ENCODE results near the gene SCN10A.

SCN10A gene

DNA sequence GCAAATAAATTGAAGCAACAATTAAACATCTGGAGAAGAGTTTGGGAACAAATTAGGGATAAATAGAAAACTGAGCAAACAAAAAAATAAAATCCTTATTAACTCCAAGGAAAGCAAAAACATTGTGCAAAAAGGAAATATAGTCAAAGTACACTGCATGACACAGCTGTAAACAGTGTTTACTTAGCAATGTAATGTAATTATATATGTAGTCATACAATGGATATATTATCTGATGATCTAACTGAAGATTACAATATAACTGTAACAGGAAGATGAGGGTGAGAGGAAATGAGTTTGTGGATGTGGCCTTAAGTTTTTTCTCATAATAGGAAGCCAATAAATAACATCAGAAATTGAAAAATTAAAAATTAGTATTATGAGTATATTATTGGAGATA is 42.5 kb downstream of the SCN10A start:
- DNase-seq, result no peak

DNA sequence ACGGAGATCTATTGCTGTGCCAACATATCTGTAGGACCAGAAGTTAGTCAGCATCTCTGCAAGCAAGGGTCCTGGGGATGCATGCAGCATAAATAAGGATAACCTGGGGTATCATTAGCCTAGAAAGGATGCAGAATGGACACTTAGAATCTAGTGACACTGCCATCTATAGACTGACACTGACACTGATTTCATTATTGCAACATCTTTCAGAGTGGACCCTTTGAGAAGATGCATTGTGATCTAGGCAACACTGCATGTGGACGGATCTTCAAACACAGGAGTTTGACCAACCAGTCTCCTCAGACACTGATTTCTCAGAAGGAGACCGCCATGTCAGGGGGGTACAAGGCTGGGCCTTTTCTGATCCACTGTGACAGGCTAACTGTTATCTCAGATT is 52.4 kb downstream of the SCN10A start:
- DNase-seq, result no peak

- DNase-seq, result no peak
These were observed 57.5 kb downstream of the SCN10A start for GRCh38 chr3:38758557-38758956.

- no peak for DNase-seq
These were observed 58.3 kb downstream of the SCN10A start for GRCh38 chr3:38757721-38758120.

GRCh38 chr3:38756892-38757291 is 59.1 kb downstream of the SCN10A start:
- DNase-seq, result no peak

DNA sequence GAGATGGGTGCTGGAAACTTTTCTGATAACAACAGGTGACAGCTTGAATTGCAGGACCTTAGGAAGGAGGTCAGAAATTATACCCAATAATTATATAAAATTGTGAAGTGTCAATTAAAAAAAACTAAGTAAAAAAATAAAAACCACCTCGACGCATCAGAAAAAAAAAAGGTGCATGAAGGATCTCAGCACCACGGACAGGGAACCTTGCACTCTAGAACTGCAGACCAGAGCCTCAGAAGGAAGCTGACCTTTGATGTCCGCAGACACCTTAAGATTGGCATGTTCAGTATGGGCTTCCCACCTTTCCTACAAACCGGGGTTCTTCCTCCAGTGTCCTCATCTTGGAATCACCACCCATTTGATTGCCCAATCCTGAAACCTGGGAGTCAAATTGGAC is 60.9 kb downstream of the SCN10A start:
- DNase-seq, result peak; percentile 4

- no peak for DNase-seq
These were observed 69.4 kb downstream of the SCN10A start for GRCh38 chr3:38746641-38747040.

GRCh38 chr3:38743043-38743442 is 73.0 kb downstream of the SCN10A start:
- DNase-seq, result no peak

- DNase-seq, result no peak
These were observed 73.5 kb downstream of the SCN10A start for GRCh38 chr3:38742550-38742949.

DNA sequence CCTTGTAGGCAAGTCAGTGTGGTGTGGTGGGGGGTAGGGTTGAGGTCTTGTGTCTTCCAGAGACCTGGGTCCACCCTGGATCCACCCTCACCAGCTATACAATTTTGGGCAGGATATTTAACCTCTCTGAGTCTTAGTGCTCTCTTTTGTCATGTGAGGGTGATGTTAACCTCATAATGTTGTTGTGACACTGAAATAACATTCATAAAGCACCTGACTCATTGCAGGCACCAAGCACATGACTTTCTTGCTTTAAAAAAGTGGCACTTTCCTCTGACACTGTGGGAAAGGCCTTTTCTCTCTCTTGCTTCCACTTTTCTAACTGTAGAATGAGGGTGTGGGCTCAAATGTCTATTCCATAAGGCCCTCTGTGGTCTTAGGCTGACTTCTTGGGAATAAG is 75.5 kb downstream of the SCN10A start:
- DNase-seq, result no peak

- DNase-seq, result no peak
These were observed 76.1 kb downstream of the SCN10A start for GRCh38 chr3:38739931-38740330.

DNA sequence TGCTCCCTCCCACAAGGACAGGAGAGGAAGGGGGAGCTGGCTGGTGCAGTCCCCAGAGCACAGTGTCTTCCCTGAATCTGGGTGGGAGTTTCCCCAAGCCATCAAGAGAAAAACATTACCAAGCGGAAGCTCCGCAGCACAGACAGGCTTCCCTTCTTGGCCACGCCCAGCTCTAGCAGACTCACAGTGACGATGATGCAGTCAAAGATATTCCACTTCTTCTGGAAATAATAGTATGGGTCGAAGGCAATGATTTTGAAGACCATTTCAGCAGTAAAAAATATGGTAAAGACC is 76.7 kb downstream of the SCN10A start:
- no peak for DNase-seq

DNA sequence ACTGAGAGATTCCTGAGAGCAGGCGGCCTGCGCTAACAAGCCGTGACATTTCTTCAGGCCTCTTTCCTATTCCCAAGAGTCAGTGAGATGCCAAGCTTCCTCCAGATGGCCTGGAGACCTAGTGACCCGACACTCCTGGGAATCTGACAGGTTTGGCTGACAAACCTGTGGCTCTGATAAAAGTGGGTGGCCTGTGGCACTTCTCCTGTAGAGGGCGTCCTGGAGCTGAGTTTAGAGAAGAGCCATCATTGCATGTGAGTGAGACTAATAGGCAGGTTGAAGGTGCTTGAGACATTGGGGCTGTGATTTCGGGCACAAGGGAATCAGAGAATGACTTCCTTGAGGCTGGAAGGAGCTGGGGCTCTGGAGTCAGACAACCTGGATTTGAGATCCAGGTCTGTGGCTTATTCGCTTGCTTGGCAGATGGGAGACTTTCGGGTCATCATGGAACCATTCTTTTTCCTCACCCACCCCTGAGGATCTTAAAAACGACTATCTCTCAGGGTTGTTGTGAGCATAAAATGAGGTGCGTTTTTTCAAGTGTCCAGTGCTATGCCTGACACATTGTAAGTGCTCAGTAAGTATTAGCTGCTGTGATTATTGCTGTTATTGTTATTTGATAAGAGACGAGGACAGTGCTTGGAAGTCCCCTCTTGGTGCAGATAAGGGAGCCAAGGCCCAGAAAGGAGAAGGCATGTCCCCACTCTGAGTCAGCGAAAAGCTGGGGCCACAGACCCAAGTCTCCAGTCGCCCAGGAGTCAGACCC is 77.2 kb downstream of the SCN10A start:
- DNase-seq, result peak; percentile 37

- no peak for DNase-seq
These were observed 84.5 kb downstream of the SCN10A start for GRCh38 chr3:38731522-38731921.

GRCh38 chr3:38730281-38730680 is 85.7 kb downstream of the SCN10A start:
- peak; percentile 40 for DNase-seq

DNA sequence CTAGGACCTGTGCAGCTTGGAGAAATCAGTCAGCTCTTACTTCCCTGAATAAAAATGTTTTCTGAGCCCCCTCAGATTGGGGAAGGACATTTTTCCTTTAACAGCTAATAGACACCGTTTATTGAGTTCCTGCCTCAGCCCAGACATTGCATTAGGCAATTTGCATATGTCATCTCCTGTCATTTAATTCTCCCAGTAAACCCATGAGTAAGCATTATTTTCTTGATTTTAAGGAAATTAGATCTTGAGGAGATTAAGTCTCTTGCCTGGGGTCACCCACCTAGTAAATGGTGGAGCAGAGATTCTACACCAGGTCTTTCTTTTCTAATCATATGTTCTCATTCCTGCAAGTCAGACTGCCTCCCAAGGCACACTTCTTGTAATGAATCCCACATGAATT is 88.0 kb downstream of the SCN10A start:
- DNase-seq, result no peak

DNA sequence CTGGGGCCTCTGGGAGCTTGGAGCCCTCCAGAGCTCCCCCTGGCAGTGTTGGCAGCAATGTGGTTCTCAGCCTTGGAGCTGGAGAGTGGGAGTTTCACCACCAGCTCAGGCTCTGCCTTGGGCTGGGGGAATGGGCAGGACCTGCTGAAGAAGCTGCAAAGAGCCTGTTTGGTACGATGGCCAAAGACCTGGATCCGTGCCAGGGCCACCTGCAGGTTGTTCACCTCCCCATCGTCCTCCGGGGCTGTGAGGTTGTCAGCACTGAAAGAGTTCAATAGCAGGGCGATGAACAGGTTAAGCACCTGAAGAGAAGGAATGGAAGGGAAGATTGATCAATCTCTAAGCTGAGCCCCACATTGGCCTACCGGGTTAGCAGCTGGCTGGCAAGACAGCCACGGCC is 89.3 kb downstream of the SCN10A start:
- DNase-seq, result no peak

- peak; percentile 54 for DNase-seq
These were observed 90.1 kb downstream of the SCN10A start for GRCh38 chr3:38725726-38726419.

- no peak for DNase-seq
These were observed 91.7 kb downstream of the SCN10A start for GRCh38 chr3:38724392-38724736.

- peak; percentile 21 for DNase-seq
These were observed 92.2 kb downstream of the SCN10A start for GRCh38 chr3:38723569-38724391.

DNA sequence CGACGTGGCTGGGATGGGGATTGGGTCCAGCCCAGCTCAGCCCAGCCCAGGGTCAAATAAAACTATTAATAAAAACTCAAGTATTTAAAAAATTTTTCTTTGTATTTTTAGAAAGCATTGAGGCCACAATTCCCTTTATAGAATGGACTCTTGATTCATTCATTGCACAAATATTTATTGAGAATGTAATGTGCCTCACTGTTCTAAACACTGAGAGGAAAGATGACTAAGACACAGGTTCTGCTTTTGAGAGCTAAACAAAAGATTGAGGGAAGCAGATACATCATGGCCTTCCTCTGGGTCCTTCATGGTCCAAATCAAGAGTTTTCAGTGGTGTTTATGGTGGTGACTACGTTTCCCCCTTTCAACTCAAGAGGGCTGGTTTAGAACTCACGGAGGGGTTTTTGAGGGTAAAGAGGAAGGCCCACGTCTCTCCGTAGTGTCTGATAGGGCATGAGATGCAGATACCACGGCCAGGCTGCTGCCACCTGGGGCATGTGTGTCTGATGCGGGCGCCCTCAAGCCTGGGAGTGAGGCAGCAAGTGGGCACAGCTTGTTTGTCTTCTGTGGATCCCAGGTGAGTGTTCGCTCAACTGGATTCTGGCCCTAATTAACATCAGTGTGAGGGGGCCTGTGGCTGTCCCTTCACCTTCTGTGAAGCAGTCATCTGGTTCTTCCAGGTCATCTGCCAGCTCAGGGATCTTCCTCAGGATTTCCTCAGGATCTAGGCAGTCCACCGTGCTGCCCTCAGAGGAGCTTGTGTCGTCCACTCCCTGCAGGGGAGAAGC is 93.0 kb downstream of the SCN10A start:
- DNase-seq, result peak; percentile 78

- DNase-seq, result no peak
These were observed 94.7 kb downstream of the SCN10A start for GRCh38 chr3:38721207-38721772.

DNA sequence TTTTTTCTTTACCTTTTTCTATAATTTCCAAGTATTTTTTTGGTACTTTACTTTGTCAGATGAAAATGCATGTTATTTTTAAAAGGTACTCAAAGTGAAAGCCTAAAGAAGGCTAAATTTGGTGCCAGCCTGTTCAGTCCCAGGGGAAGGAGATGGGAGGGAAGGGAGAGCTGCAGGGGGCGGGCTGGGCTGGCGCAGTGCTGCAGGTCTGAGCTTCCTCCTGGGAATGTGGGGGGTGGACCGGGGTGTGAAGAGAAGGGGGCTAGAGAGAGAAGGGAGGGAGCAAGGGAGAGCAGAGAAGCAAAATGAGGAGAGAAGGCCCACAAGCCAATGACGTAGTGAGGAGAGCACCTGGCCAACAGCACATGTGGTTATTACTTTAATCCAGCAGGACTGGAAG is 95.6 kb downstream of the SCN10A start:
- DNase-seq, result no peak

Data from fibroblast of skin of back (primary cell).